NAMALWA (cell line): ENCODE measurements around the gene TNKS2.
A peak's percentile ranks its signal among the peaks of the same experiment; 100 is the strongest.

Experiments used
- DNase-seq: peaks from one replicate; pipeline ENCODE4 v3.0.0-alpha.2; 2015; ENCODE audit warnings: low spot score

The TNKS2 gene

GRCh38 chr10:91908337-91909116 is 110.3 kb downstream of the TNKS2 start:
- DNase-seq: peak; percentile 86

- no peak for DNase-seq
These were observed 111.0 kb downstream of the TNKS2 start, which contains the start of gene FGFBP3 for GRCh38 chr10:91909117-91909677. FGFBP3 (minus strand) TSS chr10:91909486; CDS start chr10:91908969, 517 bp downstream.

GRCh38 chr10:91910467-91910866 is 112.2 kb downstream of the TNKS2 start:
- DNase-seq: no peak
